ENCODE results near the gene RSRC1.

RSRC1 gene

GRCh38 chr3:158233791-158234190, 123.9 kb downstream of the RSRC1 start:
- H2AK5ac ChIP-seq (ENCODE audit: low read length): no peak overlapping the region
- H3K79me2 ChIP-seq (ENCODE audit: control insufficient read depth, insufficient read depth, low read length, poor library complexity): no peaks in the 10 kb centered on the region
- H3K79me1 ChIP-seq (ENCODE audit: low read length): no peaks in the 10 kb centered on the region
- H3K18ac ChIP-seq (ENCODE audit: low read length): no peak overlapping the region
- no peak overlapping the region for H4K12ac ChIP-seq (ENCODE audit: low read depth, low read length)
- DNase-seq: no peak
- no peak overlapping the region for H2AFZ ChIP-seq (ENCODE audit: insufficient read depth, low read length, poor library complexity)
- no peaks in the 10 kb centered on the region for H3K36me3 ChIP-seq (ENCODE audit: control insufficient read depth in 1 of 2, insufficient read depth in 2 of 2, low read length in 2 of 2)
- no peaks in the 10 kb centered on the region for H3K27me3 ChIP-seq (ENCODE audit: insufficient read depth, low read length)
- H3K14ac ChIP-seq (ENCODE audit: low read length): no peak overlapping the region
- no peak overlapping the region for H2BK120ac ChIP-seq (ENCODE audit: insufficient read depth, low read length, poor library complexity)
- no peak overlapping the region for H2BK5ac ChIP-seq (ENCODE audit: low read depth, low read length, poor library complexity)
- no peaks in the 10 kb centered on the region for H3K4me1 ChIP-seq (ENCODE audit: control insufficient read depth in 1 of 2, insufficient read depth in 2 of 2, low read length in 2 of 2)
- no peak overlapping the region for H3K4ac ChIP-seq (ENCODE audit: low read depth, low read length)
- H3K9ac ChIP-seq (ENCODE audit: low read length): no peak overlapping the region
- H3K27ac ChIP-seq (ENCODE audit: low read depth, low read length): no peak overlapping the region
- no peak overlapping the region for H2BK12ac ChIP-seq (ENCODE audit: low read length)
- H4K8ac ChIP-seq (ENCODE audit: low read depth, low read length): no peak overlapping the region
- no peak overlapping the region for H3K4me3 ChIP-seq (ENCODE audit: low read depth, low read length)
- H3K4me2 ChIP-seq (ENCODE audit: low read length): no peak overlapping the region
- no peaks in the 10 kb centered on the region for H3K9me3 ChIP-seq (ENCODE audit: insufficient read depth, low read depth, low read length)
- H4K91ac ChIP-seq (ENCODE audit: low read depth, low read length): no peak overlapping the region
- H3K23ac ChIP-seq (ENCODE audit: low read length): no peak overlapping the region
- WGBS (ENCODE audit: extremely low coverage, insufficient coverage, insufficient read length): no CpG with 5 or more reads among the region's 1 CpG

- H2BK12ac ChIP-seq (ENCODE audit: low read length): no peak overlapping the region
- H3K79me2 ChIP-seq (ENCODE audit: control insufficient read depth, insufficient read depth, low read length, poor library complexity): no peaks in the 10 kb centered on the region
- H4K8ac ChIP-seq (ENCODE audit: low read depth, low read length): no peak overlapping the region
- no peak overlapping the region for H3K27ac ChIP-seq (ENCODE audit: low read depth, low read length)
- no peaks in the 10 kb centered on the region for H3K36me3 ChIP-seq (ENCODE audit: control insufficient read depth in 1 of 2, insufficient read depth in 2 of 2, low read length in 2 of 2)
- H3K27me3 ChIP-seq (ENCODE audit: insufficient read depth, low read length): no peaks in the 10 kb centered on the region
- H3K14ac ChIP-seq (ENCODE audit: low read length): no peak overlapping the region
- H2BK5ac ChIP-seq (ENCODE audit: low read depth, low read length, poor library complexity): no peak overlapping the region
- H3K4me1 ChIP-seq (ENCODE audit: control insufficient read depth in 1 of 2, insufficient read depth in 2 of 2, low read length in 2 of 2): no peaks in the 10 kb centered on the region
- no peak overlapping the region for H2AFZ ChIP-seq (ENCODE audit: insufficient read depth, low read length, poor library complexity)
- H3K4me3 ChIP-seq (ENCODE audit: low read depth, low read length): no peak overlapping the region
- no peak overlapping the region for H3K18ac ChIP-seq (ENCODE audit: low read length)
- H3K79me1 ChIP-seq (ENCODE audit: low read length): no peaks in the 10 kb centered on the region
- H4K91ac ChIP-seq (ENCODE audit: low read depth, low read length): no peak overlapping the region
- H3K4me2 ChIP-seq (ENCODE audit: low read length): no peak overlapping the region
- H2BK120ac ChIP-seq (ENCODE audit: insufficient read depth, low read length, poor library complexity): no peak overlapping the region
- no peak overlapping the region for H4K12ac ChIP-seq (ENCODE audit: low read depth, low read length)
- no peaks in the 10 kb centered on the region for H3K9me3 ChIP-seq (ENCODE audit: insufficient read depth, low read depth, low read length)
- no peak for DNase-seq
- no peak overlapping the region for H3K4ac ChIP-seq (ENCODE audit: low read depth, low read length)
- H2AK5ac ChIP-seq (ENCODE audit: low read length): no peak overlapping the region
- no peak overlapping the region for H3K23ac ChIP-seq (ENCODE audit: low read length)
- no peak overlapping the region for H3K9ac ChIP-seq (ENCODE audit: low read length)
- no CpG with 5 or more reads among the region's 1 CpG for WGBS (ENCODE audit: extremely low coverage, insufficient coverage, insufficient read length)
Observed at GRCh38 chr3:158244274-158244673, 134.4 kb downstream of the RSRC1 start.

- Histone ChIP-seq H3K9ac (ENCODE audit: low read length) (no peak overlapping the region), H3K14ac (ENCODE audit: low read length) (no peak overlapping the region), H2BK5ac (ENCODE audit: low read depth, low read length, poor library complexity) (no peak overlapping the region), H3K4me3 (ENCODE audit: low read depth, low read length) (no peak overlapping the region), H4K12ac (ENCODE audit: low read depth, low read length) (no peak overlapping the region), H3K79me1 (ENCODE audit: low read length) (no peaks in the 10 kb centered on the region), H3K4ac (ENCODE audit: low read depth, low read length) (no peak overlapping the region), H2BK120ac (ENCODE audit: insufficient read depth, low read length, poor library complexity) (no peak overlapping the region), H2AK5ac (ENCODE audit: low read length) (no peak overlapping the region), H4K91ac (ENCODE audit: low read depth, low read length) (no peak overlapping the region), H2AFZ (ENCODE audit: insufficient read depth, low read length, poor library complexity) (no peak overlapping the region), H3K4me2 (ENCODE audit: low read length) (no peak overlapping the region), H3K27ac (ENCODE audit: low read depth, low read length) (no peak overlapping the region), H3K4me1 (ENCODE audit: control insufficient read depth in 1 of 2, insufficient read depth in 2 of 2, low read length in 2 of 2) (no peaks in the 10 kb centered on the region), H3K18ac (ENCODE audit: low read length) (no peak overlapping the region), H3K9me3 (ENCODE audit: insufficient read depth, low read depth, low read length) (no peaks in the 10 kb centered on the region), H3K27me3 (ENCODE audit: insufficient read depth, low read length) (no peaks in the 10 kb centered on the region), H3K79me2 (ENCODE audit: control insufficient read depth, insufficient read depth, low read length, poor library complexity) (no peaks in the 10 kb centered on the region), H3K36me3 (ENCODE audit: control insufficient read depth in 1 of 2, insufficient read depth in 2 of 2, low read length in 2 of 2) (no peaks in the 10 kb centered on the region), H2BK12ac (ENCODE audit: low read length) (no peak overlapping the region), H4K8ac (ENCODE audit: low read depth, low read length) (no peak overlapping the region), H3K23ac (ENCODE audit: low read length) (no peak overlapping the region)
- no peak for DNase-seq
- WGBS (ENCODE audit: extremely low coverage, insufficient coverage, insufficient read length): no CpG with 5 or more reads among the region's 3 CpGs
Observed at GRCh38 chr3:158247288-158247687, 137.4 kb downstream of the RSRC1 start.

- Histone ChIP-seq H4K12ac (ENCODE audit: low read depth, low read length) (no peak overlapping the region), H2AK5ac (ENCODE audit: low read length) (no peak overlapping the region), H2BK12ac (ENCODE audit: low read length) (no peak overlapping the region), H2AFZ (ENCODE audit: insufficient read depth, low read length, poor library complexity) (no peak overlapping the region), H3K9ac (ENCODE audit: low read length) (no peak overlapping the region), H3K9me3 (ENCODE audit: insufficient read depth, low read depth, low read length) (no peaks in the 10 kb centered on the region), H2BK5ac (ENCODE audit: low read depth, low read length, poor library complexity) (no peak overlapping the region), H3K4me1 (ENCODE audit: control insufficient read depth in 1 of 2, insufficient read depth in 2 of 2, low read length in 2 of 2) (no peaks in the 10 kb centered on the region), H3K4ac (ENCODE audit: low read depth, low read length) (no peak overlapping the region), H3K18ac (ENCODE audit: low read length) (no peak overlapping the region), H3K4me2 (ENCODE audit: low read length) (no peak overlapping the region), H3K79me2 (ENCODE audit: control insufficient read depth, insufficient read depth, low read length, poor library complexity) (no peaks in the 10 kb centered on the region), H2BK120ac (ENCODE audit: insufficient read depth, low read length, poor library complexity) (no peak overlapping the region), H3K79me1 (ENCODE audit: low read length) (no peaks in the 10 kb centered on the region), H3K4me3 (ENCODE audit: low read depth, low read length) (no peak overlapping the region), H4K91ac (ENCODE audit: low read depth, low read length) (no peak overlapping the region), H3K36me3 (ENCODE audit: control insufficient read depth in 1 of 2, insufficient read depth in 2 of 2, low read length in 2 of 2) (no peaks in the 10 kb centered on the region), H3K27ac (ENCODE audit: low read depth, low read length) (no peak overlapping the region), H3K27me3 (ENCODE audit: insufficient read depth, low read length) (no peaks in the 10 kb centered on the region), H3K14ac (ENCODE audit: low read length) (no peak overlapping the region), H3K23ac (ENCODE audit: low read length) (no peak overlapping the region), H4K8ac (ENCODE audit: low read depth, low read length) (no peak overlapping the region)
- DNase-seq: no peak
Observed at GRCh38 chr3:158248261-158248660, 138.4 kb downstream of the RSRC1 start.

Measured in trophoblast cell (in vitro differentiated cells and primary cell).